GM18517 (cell line): ENCODE results near the gene LIME1.

ENCODE experiments used
- ATAC-seq: cut with Tn5 transposase; IDR thresholded peaks from one replicate; pipeline ENCODE4 v1.9.1; 2021; ENCODE audit warnings: mild to moderate bottlenecking, moderate library complexity; ENCODE audit not compliant: unreplicated experiment

LIME1 gene

DNA sequence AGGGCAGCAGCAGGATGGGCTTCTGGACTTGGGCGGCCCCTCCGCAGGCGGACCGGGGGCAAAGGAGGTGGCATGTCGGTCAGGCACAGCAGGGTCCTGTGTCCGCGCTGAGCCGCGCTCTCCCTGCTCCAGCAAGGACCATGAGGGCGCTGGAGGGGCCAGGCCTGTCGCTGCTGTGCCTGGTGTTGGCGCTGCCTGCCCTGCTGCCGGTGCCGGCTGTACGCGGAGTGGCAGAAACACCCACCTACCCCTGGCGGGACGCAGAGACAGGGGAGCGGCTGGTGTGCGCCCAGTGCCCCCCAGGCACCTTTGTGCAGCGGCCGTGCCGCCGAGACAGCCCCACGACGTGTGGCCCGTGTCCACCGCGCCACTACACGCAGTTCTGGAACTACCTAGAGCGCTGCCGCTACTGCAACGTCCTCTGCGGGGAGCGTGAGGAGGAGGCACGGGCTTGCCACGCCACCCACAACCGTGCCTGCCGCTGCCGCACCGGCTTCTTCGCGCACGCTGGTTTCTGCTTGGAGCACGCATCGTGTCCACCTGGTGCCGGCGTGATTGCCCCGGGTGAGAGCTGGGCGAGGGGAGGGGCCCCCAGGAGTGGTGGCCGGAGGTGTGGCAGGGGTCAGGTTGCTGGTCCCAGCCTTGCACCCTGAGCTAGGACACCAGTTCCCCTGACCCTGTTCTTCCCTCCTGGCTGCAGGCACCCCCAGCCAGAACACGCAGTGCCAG lies 39.7 kb upstream of the LIME1 start, which contains the start of gene TNFRSF6B:
Gene TNFRSF6B, plus strand, starts transcription at position 25 of the 729 bp plus-strand sequence. Its CDS starts 116 bp downstream, at position 141.
- ATAC-seq: no peak

DNA sequence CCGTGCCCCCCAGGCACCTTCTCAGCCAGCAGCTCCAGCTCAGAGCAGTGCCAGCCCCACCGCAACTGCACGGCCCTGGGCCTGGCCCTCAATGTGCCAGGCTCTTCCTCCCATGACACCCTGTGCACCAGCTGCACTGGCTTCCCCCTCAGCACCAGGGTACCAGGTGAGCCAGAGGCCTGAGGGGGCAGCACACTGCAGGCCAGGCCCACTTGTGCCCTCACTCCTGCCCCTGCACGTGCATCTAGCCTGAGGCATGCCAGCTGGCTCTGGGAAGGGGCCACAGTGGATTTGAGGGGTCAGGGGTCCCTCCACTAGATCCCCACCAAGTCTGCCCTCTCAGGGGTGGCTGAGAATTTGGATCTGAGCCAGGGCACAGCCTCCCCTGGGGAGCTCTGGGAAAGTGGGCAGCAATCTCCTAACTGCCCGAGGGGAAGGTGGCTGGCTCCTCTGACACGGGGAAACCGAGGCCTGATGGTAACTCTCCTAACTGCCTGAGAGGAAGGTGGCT lies 39.1 kb upstream of the LIME1 start:
- no peak for ATAC-seq

DNA sequence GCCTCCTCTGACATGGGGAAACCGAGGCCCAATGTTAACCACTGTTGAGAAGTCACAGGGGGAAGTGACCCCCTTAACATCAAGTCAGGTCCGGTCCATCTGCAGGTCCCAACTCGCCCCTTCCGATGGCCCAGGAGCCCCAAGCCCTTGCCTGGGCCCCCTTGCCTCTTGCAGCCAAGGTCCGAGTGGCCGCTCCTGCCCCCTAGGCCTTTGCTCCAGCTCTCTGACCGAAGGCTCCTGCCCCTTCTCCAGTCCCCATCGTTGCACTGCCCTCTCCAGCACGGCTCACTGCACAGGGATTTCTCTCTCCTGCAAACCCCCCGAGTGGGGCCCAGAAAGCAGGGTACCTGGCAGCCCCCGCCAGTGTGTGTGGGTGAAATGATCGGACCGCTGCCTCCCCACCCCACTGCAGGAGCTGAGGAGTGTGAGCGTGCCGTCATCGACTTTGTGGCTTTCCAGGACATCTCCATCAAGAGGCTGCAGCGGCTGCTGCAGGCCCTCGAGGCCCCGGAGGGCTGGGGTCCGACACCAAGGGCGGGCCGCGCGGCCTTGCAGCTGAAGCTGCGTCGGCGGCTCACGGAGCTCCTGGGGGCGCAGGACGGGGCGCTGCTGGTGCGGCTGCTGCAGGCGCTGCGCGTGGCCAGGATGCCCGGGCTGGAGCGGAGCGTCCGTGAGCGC lies 38.5 kb upstream of the LIME1 start:
- no peak for ATAC-seq

DNA sequence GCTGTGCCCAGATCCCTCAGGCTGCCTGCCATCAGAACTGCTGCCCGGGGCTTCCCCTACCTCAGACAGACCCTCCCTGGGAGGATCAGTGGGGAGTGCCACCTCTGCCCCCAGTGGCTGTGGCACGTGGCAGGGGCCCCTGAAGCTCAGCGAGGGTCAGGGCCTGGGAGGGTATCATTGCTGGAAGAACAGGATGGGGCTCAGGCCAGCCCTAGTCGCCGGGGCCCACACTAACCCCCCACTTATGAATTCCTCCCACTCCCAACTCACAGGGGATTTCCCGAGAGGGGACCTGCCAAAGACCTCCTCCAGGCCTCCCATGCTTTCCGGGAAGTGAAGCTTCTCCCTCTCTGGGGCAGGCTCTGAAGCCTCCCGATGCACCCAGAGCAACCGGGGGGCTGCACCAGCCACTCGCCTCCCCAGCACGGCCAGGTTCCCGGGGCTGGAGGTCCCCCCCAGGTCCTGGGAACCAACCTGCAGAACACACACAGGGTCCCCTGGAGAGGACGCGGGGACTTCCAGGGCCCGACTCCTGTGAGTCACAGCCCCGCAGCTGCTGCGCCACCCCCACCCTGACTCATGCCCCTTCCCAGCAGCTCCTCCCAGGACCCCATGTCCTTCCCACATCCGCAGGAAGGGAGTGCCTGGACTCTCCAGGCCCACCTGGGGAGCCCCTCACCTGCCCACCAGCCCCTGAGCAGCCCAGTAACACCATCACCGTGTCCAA lies 37.6 kb upstream of the LIME1 start:
- no peak for ATAC-seq

DNA sequence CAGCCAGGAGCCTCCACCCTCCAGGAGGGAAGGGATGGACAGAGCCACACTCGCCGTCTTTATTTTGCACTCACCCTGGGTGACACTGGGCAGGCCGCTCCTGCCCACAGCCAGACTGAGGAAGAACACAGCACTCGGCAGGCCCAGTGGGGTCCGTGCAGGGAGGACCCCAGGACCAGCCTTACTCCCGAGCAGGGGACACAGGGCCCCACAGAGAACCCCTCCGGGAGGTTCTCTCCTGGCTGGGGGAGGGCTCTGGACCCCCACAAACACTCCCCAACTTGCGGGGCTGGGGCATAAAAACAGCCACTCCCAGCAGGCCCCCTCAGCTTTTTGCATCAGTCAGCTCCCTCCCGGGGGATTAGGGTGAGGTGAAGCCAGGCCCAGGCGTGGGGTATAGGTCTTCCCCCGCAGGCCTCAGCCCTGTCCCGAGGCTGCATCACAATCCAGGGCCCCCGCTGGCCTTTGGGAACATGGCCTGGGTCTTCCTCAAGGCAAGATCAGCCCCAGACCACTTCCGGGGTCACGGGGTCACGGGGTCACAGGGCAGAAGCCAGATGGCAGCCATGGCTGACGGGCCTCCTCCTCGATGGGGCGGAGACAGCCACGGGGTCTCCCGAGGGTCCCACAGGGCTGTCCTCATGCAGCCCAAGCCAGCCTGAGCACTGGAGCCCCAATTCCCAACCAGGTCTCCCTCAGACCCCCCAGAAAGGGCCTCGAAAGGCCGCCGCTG lies 36.8 kb upstream of the LIME1 start:
- ATAC-seq: no peak

DNA sequence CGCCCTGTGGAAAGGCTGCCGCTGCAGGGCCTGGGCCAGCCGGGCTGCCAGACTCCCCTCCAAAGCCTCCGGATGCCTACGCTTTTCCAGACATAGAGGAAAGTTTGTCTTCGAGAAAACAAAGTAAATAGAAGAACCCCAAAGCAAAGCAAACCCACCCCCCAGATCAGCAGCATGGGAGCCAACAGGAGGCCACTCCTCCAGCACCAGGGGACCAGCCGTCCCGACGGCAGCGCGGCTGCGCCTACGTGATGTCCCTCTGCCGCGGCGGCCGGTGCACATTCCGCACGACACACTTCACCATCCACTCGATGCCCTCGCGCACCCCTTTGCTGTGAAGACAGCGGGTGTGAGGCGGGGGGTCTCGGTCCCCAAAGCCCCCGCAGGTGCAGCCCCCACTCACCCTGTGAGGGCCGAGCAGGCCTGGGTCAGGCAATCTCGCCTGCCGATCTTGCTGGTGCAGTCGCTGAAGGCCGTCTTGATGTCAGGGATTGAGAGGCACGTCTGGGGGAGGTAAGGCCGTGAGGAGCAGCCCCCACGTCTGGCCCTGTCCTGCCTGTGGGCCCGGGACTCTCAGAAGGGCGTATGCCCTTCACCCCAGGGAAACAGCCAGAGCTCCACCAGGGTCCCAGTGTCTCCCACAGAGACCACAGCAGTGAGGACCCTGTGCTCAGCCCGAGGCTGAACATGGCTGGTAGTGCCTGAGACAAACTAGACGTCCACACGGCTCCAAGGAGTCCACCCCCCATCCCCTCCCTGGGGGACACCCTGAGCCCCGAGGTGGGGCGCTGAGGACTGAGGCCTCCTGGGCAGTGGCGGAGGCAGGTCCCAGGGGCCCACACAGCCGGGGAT lies 36.0 kb upstream of the LIME1 start:
- ATAC-seq: no peak

DNA sequence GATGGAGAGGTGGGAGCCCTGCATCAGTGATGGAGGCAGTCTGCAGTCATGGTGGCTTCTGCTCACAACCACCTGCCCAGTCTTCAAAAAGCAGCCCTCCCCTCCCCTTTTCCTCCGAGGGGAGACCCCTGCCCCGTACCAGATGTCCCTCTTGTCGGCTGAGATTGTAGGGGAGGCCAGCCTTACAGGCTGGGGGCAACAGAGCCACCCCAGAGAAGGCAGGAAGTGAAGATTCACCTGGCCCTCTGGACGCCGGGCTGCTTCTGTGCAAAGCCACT lies 35.5 kb upstream of the LIME1 start:
- no peak for ATAC-seq

DNA sequence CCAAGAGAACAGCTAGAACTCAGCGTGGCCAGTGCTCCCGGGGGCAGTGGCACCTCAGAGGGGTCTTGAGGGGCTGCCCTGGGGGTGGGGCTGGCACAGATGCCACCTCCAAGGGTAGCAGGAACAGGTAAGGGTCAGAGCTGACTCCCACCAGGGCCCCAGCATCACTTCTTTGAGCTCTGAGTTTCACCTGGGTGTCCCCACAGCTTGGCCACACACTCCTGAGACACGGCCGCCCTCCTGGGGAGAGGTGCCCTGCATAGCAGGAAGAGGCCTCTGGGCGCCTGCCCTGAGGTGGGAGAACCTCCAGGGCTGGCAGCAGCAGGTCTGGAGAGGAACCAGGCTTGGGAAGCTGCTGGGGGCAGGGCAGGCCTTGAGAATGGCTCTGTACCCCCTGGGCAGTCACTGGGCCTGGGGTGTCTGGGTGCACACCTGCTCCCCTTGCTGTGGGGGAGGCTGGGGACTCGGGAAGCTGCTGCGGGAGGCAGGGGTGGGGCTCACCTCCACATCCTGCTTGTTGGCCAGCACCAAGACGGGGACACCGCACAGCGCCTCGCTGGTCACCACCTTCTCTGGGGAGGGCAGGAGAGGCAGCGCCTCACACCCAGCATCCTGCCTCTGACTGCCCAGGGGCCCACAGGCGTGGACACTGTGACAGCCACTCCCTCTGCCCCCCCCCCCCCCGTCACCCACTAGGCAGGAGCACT lies 35.0 kb upstream of the LIME1 start:
- ATAC-seq: no peak

DNA sequence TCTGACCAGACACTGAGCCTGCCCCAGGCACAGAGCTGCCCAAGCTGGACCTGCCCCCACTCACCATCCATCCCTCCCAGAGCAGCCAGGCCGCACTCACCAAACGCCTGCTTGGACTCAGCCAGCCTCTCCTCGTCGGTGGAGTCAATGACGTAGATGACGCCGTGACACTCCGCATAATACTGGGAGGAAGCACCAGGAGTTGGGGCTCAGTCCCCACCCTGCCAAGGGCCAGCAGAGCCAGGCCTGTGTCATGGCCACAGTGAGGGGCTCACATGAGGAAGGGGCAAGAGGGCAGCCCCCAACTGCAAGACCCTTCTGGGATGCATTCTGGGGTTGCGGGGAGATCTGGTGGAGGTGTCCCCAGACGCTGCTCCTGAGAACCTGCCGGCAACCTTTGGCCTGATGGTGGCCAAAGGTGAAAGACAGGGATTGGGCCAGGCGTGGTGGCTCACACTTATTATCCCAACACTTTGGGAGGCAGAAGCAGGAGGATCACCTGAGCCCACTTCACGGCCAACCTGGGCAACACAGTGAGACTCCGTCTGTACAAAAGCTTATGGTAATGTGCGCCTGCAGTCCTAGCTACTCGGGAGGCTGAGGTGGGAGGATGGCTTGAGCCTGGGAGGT lies 34.3 kb upstream of the LIME1 start:
- no peak for ATAC-seq

DNA sequence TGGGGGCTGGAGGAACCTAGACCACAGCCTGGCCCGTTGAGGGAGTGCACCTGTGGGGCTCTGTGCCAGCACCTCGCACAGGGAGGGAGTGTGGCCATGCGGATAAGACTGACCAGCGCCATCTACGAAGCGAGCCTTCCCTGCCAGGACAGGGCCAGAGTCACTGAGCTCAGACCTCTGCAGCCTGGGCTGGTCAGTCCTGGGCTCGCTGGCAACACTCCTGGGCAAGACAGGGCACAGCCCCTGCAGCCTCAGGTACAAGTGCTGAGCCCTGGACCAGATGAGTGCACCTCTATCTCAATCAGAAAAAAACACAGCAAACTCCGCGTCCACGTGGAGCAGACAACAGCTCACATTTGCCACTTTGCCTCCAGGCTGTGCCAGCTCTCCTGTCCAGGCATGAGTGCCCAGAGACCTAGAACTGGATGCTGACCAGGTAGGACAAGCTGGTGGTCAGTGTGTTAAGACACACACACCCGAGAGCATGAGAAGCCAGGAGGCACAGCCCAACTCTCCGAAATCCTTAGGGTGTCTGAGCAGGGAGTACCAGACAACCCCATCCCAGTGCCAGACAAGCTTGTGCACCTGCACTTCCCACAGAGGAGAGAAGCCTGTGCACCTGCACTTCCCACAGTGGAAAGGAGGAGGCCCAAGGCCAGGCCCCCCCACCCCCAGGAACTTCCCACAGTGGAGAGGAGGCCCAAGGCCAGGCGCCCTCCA lies 33.6 kb upstream of the LIME1 start:
- no peak for ATAC-seq

DNA sequence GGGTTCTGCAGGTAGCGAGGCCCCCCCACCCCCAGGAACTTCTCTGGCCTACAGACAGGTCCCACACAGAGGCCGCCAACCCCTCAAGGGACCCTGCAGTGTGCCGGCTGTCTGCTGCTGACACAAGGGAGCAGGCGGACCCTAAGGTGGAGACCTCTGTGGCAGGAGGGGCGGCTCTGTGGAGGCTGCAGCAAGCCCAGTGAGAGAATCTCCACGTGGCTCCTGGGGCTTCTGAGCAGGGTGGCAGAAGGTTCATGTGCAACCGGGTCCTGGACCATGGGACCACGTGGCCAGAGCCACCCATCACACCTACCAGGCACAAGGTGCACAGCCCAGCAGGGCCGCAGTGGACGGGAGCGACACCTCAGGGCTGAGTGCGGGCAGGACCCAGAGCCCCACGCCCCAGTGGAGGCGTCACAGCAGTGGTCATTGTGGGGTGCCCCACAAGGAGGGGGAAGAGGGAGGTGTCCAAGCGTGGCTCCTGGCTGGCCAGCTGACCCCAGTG lies 32.9 kb upstream of the LIME1 start:
- ATAC-seq: no peak

DNA sequence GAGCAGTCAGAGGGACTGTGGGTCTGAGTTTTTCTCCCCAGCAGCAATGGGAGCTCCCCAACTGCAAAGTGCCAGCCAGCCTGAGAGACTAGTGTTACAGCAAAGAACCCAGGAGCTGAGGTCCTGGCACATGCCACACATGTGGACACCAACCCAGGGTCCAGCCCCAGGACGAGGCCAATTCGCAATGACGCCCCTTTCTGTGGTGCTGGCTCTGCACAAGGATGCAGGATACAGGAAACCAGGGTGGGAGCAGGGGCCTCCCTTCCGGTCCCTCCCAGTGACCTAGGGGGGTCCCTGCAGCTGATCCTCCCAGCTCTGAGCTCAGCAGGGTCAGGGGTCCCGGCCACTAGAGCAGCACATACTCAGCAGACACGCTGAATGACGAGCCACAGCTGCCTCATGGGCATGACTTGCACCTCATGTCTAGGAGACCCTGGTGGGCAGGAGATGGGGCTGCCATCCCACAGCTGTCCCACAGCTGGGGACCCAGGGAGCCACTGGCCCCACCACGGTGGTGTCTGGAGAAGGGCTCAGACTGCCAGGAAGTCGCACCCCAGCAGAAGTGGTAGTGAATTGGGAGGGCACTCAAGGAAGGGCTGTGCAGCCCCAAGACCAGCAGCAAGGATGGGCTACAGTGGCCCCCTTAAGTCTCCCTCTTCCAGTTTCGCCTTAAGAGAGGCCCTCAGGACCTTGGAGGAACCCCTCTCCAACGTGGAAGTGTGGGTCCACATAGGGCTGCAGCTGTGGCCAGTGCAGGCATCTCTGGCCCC lies 32.3 kb upstream of the LIME1 start:
- no peak for ATAC-seq

DNA sequence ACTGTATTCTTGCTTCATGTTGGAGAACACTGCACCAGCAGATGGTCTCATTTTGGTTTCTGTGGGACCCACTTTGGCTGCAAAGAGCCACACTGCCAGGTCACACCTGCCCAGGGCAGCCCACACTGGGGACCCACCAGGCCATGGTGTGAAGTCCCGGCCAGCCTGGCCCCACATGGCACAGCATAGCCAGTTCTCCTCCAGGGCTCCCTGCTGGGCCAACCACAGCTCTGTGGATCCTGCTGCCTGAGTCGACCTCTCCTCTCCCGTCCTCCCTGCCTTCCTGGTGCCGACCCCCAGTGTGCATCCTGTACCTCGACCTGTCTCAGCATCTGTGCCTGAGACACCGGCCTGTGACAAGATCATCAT lies 31.7 kb upstream of the LIME1 start:
- no peak for ATAC-seq

DNA sequence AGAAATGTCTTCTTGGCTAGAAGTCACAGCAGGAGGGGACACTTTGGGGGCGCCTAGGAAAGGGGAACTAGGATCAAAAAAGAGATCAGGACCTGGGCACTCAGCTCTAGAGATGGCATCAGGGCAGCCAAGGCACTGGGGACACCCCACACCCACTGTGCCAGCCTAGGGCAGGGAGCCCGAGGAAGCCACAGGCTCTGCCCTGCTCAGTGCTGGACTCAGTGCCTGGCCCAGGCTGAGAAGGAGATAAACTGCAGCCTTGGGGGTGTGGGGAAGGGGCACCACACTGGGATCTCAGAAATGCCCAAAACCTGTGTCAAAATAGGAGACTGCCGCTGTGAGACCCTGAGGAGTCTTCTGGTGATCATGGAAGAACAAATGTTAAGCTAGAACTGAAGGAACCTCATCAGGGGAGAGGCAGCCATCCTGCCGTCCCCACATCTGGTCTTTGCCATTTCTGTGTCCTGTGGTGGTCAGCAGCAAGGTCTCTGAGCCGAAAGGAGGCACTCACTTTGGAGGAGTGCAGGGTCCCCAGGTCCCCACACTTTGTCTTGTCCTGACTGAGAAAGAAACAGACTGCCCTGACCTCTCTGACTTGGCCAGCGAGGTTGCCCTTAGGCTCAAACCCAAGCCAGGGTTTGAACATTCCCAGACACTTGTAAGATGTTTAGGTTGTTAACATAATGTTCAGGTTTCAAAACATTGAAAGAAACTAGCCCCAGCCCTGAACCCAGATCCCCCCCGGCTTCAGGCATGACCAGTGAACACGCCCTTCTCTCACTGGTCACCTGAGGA lies 31.0 kb upstream of the LIME1 start:
- ATAC-seq: no peak

DNA sequence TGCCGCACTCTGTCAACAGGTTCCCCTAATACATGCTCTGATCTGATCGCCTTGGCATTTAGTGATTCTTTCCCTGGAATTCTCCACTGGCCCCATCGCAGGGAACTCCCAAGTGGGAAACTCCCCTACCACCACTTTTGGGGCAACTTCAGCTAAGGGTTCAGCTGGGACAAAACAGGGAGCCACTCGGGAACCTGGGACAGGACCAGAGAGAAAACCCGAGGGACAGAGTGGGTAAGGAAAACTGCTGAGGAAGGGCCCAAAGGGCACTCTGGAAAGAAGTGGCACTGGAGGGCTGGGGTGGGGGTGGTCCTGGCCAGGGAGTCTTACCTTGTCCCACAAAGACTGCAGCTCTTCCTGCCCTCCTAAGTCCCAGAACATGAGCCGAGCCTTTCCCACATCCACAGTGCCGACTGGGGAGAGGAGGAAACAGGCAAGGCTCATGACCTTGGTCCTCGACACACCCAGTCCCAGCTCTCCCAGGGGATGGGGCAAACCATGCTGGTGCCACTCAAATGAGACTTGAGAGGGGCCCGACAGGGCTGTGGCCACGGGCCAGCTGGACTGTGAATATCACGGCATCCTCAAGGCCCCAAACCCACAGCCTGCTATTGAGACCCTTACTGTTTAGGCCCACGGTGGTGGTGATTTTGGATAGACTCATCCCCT lies 30.3 kb upstream of the LIME1 start:
- ATAC-seq: no peak

DNA sequence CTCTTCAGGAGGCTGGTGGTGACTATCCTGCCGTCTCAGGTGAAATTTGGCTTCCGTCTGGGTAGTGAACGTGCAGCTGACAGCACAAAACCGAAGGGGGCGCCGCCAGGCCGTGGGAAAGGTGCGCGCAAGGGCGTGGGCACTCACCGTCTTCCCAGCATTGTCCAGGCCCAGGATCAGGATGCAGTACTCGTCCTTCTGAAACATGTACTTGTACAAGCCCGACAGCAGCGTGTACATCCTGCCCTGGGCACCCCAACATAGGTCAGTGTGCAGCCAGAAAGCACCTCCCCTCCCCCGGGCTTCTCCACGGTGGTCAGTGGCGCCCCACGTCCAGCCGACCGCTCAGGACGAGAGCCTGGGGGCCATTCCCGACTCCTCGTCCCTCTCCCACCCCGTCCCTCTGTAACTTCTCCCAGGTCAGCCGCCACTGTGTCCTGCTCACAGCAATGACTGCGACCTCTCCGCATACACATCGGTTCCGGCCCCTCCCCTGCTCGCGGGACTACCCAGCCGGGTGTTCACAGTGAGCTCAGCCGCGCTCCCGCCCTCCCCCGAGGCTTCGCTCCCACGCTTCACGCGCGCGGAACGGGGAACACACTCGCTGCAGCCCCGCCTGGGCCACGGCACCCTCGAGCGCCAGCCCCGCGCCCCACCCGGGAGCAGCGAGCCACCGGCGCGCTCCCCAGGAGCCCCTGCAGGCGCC lies 29.5 kb upstream of the LIME1 start:
- peak; percentile 22 for ATAC-seq
